ENCODE measurements around the gene PERM1. TPM values are rescaled to one million over a fixed set of nuclear protein-coding genes. Genes with fewer than 3 reads are reported as not detected.
A peak's percentile ranks its signal among the peaks of the same experiment; 100 is the strongest.

Gene PERM1
- total and polyA plus RNA-seq, 4 donors: 0.06 to 0.45 (median 0.15) TPM; not detected in 1

- Histone ChIP-seq H3K9ac (ENCODE audit: insufficient read depth in 1 of 2, low read length in 2 of 2) (no peak overlapping the region), H3K4me3 (no peak overlapping the region), H3K9me3 (ENCODE audit: control insufficient read depth in 4 of 4, insufficient read depth in 3 of 4, low read length in 3 of 4) (peaks cover 0 to 3% (median 0%) of the 10 kb centered on the region in 4 donors), H3K36me3 (ENCODE audit: control insufficient read depth in 4 of 4, insufficient read depth in 4 of 4, low read length in 4 of 4) (peaks cover 3 to 29% (median 15%) of the 10 kb centered on the region in 4 donors), H3K27ac (ENCODE audit: low read depth in 1 of 2, low read length in 1 of 2) (no peak overlapping the region), H3K4me1 (ENCODE audit: control insufficient read depth in 5 of 5, insufficient read depth in 5 of 5, low read length in 5 of 5) (peaks cover 0 to 62% (median 24%) of the 10 kb centered on the region in 5 donors), H3K27me3 (ENCODE audit: control insufficient read depth in 3 of 3, insufficient read depth in 3 of 3, low read length in 2 of 3) (peaks cover 0 to 6% (median under 1%) of the 10 kb centered on the region in 3 donors)
- WGBS, 2 donors: 1 to 2% methylated on average over 28 to 48 of the region's 48 CpGs
- ATAC-seq (ENCODE audit: insufficient read depth, low FRiP score) (no peak), DNase-seq (peak; percentile 56 to 68 (median 63))
- TF ChIP-seq, protein P1, sequence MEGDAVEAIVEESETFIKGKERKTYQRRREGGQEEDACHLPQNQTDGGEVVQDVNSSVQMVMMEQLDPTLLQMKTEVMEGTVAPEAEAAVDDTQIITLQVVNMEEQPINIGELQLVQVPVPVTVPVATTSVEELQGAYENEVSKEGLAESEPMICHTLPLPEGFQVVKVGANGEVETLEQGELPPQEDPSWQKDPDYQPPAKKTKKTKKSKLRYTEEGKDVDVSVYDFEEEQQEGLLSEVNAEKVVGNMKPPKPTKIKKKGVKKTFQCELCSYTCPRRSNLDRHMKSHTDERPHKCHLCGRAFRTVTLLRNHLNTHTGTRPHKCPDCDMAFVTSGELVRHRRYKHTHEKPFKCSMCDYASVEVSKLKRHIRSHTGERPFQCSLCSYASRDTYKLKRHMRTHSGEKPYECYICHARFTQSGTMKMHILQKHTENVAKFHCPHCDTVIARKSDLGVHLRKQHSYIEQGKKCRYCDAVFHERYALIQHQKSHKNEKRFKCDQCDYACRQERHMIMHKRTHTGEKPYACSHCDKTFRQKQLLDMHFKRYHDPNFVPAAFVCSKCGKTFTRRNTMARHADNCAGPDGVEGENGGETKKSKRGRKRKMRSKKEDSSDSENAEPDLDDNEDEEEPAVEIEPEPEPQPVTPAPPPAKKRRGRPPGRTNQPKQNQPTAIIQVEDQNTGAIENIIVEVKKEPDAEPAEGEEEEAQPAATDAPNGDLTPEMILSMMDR (IDR thresholded peaks at IDR 0.05; ENCODE audit: control extremely low read depth, extremely low read depth): no peak
These were observed 39.5 kb downstream of the PERM1 start for GRCh38 chr1:942411-942821.

DNA sequence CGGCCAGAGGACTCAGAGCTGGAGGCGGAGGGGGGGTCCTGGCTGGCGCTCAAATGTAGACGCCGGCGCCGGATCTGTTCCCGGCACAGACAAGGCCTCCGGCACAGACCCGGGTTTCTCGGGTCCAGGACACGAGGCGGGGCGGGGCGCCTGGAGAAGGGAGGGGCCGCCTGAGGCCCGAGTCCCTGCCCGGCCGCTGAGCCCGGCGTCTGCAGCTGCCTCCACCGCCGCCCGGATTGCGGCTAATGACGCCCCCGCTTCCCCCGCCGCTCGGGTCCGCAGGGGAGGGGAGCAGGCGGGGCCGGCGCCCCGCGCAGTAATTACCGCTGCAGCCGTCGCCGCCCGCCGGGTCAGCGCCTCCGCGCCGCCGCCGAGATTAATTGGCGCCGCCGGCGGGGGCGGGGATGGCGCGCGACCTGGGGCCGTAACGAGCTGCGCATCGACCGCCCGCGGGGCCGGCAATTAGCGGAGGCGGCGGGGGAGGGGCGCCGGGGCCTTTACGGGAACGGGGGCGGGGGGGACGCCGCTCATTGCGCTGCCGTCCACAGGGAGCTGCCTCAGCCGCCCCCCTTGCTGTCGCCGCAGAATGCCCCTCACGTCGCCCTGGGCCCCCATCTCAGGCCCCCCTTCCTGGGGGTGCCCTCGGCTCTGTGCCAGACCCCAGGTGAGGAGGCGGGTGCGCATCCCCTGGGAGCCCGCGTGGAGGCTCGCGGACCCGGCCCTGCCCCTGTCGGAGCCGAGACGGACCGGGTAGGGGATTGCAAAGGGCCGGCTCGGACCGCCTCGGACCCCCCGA, 40.1 kb downstream of the PERM1 start:
- H3K27ac ChIP-seq (ENCODE audit: low read depth in 1 of 2, low read length in 1 of 2): peak overlapping the region in 1 of 2 donors; percentile 39
- H3K9ac ChIP-seq (ENCODE audit: insufficient read depth in 1 of 2, low read length in 2 of 2): no peak overlapping the region
- TF ChIP-seq, protein P1 (IDR thresholded peaks at IDR 0.05; ENCODE audit: control extremely low read depth, extremely low read depth): no peak
- H3K9me3 ChIP-seq (ENCODE audit: control insufficient read depth in 4 of 4, insufficient read depth in 3 of 4, low read length in 3 of 4): peaks cover 0 to 3% (median 0%) of the 10 kb centered on the region in 4 donors
- DNase-seq (peak; percentile 97 to 98 (median 98)), ATAC-seq (ENCODE audit: insufficient read depth, low FRiP score) (peak; percentile 38)
- WGBS, 2 donors: 1% methylated on average over 51 to 98 of the region's 98 CpGs
- no peak overlapping the region for H3K4me3 ChIP-seq
- H3K4me1 ChIP-seq (ENCODE audit: control insufficient read depth in 5 of 5, insufficient read depth in 5 of 5, low read length in 5 of 5): peaks cover 0 to 65% (median 24%) of the 10 kb centered on the region in 5 donors
- peaks cover 0 to 23% (median 13%) of the 10 kb centered on the region in 4 donors for H3K36me3 ChIP-seq (ENCODE audit: control insufficient read depth in 4 of 4, insufficient read depth in 4 of 4, low read length in 4 of 4)
- H3K27me3 ChIP-seq (ENCODE audit: control insufficient read depth in 3 of 3, insufficient read depth in 3 of 3, low read length in 2 of 3): peaks cover 0 to 8% (median 5%) of the 10 kb centered on the region in 3 donors

GRCh38 chr1:941015-941587, 40.8 kb downstream of the PERM1 start:
- Histone ChIP-seq H3K27me3 (ENCODE audit: control insufficient read depth in 3 of 3, insufficient read depth in 3 of 3, low read length in 2 of 3) (peaks cover 0 to 12% (median 5%) of the 10 kb centered on the region in 3 donors), H3K9ac (ENCODE audit: insufficient read depth in 1 of 2, low read length in 2 of 2) (no peak overlapping the region), H3K27ac (ENCODE audit: low read depth in 1 of 2, low read length in 1 of 2) (no peak overlapping the region), H3K36me3 (ENCODE audit: control insufficient read depth in 4 of 4, insufficient read depth in 4 of 4, low read length in 4 of 4) (peaks cover 0 to 17% (median 10%) of the 10 kb centered on the region in 4 donors), H3K4me3 (no peak overlapping the region), H3K4me1 (ENCODE audit: control insufficient read depth in 5 of 5, insufficient read depth in 5 of 5, low read length in 5 of 5) (peaks cover 0 to 71% (median 24%) of the 10 kb centered on the region in 5 donors), H3K9me3 (ENCODE audit: control insufficient read depth in 4 of 4, insufficient read depth in 3 of 4, low read length in 3 of 4) (peaks cover 0 to 3% (median 0%) of the 10 kb centered on the region in 4 donors)
- no peak for DNase-seq
- ATAC-seq (ENCODE audit: insufficient read depth, low FRiP score): no peak
- 4 to 5% methylated on average over 28 to 36 of the region's 36 CpGs for WGBS, 2 donors
- TF ChIP-seq, protein P1 (IDR thresholded peaks at IDR 0.05; ENCODE audit: control extremely low read depth, extremely low read depth): no peak
